Skeletal muscle cell (primary cell): ENCODE data around the gene KNSTRN.

ENCODE experiments used
- DNase-seq: peaks from one replicate; pipeline ENCODE4 v3.0.0-alpha.2; 2010; ENCODE audit warnings: low read depth
- H3K4me3 ChIP-seq: 2 replicates; pipeline ENCODE4 v1.5.1; 2011; ENCODE audit warnings: low read depth, mild to moderate bottlenecking, control low read depth, low read length, moderate library complexity

The KNSTRN gene

DNA sequence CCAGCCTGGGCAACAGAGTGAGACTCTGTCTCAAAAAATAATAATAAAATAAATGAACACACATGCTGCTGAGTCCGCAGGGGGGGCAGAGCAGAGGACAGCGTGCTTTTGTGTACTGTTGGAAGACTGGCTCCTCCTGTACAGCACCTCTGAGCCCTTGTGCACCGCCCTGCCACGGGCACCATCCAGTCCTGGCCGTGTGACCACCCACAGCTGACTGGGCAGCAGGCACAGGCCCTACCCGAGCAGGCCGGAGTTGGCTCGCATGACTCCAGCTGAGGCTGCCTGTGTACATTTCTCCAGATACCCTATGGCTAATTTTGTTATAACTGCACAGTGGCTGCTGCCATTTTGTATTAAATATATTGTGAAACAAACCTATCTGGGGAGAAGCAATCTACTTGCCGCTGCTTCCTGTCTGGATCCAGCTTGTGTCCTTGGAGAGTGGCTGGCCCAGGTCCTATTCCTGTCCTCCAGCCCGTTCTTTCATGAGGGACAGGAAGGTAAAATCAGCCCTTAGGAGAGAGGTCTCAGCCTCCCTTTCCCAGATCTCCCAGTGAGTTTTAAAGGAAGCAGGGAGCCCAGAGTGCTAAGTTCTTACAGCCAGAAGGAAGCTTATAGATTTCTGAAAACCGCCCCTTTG, 37.7 kb downstream of the KNSTRN start:
- no peak overlapping the region for H3K4me3 ChIP-seq
- DNase-seq: no peak

DNA sequence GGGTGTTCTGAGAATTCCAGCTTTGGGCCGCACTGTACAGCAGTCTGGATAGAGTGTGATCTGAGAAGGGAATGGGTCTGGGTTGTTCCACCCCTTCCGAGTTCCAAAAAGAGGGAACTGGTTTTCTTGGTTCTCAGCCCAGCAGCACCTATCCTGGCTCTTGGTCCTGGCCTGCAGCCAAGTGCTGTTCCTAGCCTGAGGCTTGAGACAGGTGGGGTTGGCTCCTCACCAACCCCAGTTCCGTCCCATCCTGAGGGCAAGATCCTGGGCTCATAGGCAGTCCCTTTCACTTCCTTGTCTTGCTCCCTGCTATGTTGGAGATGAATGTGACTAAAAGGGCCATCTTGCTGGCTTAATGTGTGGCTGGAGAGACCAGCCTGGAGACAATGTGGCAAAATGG, 38.3 kb downstream of the KNSTRN start:
- no peak for DNase-seq
- H3K4me3 ChIP-seq: no peak overlapping the region

- H3K4me3 ChIP-seq: peak overlapping the region; percentile 15
- no peak for DNase-seq
Observed at GRCh38 chr15:40421246-40422157, 39.0 kb downstream of the KNSTRN start.

- DNase-seq: no peak
- H3K4me3 ChIP-seq: no peak overlapping the region
Observed at GRCh38 chr15:40424483-40425115, 42.1 kb downstream of the KNSTRN start.

DNA sequence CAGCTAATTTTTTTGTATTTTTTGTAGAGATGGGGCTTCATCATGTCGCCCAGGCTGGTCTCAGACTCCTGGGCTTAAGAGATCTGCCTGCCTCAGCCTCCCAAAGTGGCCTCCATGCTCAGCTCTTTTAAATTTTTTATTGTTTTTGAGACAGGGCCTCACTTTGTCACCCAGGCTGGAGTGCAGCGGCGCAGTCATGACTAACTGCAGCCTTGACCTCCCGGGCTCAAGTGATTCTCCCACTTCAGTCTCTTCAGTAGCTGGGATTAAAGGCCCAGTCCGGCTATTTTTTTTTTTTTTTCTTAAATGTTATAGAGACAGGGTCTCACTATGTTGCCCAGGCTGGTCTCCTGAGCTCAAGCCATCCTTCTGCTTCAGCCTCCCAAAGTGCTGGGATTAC, 43.2 kb downstream of the KNSTRN start:
- H3K4me3 ChIP-seq: no peak overlapping the region
- DNase-seq: no peak

DNA sequence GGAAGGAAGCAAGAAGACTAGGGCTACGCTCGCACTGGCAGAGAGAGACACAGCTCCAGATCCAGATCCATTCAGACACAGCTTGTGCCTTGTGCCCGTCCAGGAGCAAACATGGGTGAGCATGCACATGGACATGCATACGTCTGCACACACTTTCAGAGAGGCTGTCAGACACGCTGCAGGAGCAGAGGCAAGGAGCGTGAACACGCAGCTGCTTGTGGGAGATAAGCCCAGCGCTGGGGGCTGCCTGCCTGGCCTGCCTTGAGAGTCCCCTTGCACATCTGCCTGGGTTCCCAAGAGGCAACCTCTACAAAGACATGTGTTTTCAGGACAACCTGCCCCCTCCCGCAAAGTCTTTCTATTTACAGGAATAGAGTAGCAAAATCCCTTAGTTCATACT, 44.7 kb downstream of the KNSTRN start:
- no peak overlapping the region for H3K4me3 ChIP-seq

DNA sequence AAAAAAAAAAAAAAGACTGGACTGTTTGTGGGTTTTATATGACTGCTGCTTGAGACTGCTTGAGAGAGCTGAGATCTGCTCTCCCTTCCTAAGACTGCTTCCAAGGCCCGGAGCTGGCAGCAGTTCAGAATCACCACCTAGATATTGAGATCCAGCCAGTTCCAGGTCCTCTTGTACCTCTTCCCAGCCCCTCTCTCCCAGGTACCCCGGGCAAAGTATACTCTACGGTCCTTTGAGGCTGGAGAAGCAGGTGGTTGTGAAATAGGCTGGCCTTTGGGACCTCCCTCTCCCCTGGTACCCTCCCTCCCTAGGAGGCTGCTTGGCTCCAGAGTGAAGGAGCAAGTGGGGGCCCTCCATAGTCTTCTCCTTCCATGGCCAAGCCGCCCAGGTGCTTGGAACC, 45.7 kb downstream of the KNSTRN start:
- H3K4me3 ChIP-seq: no peak overlapping the region
- DNase-seq: no peak

More for the DNA sequence above, 44.7 kb downstream of the KNSTRN start:
- no peak for DNase-seq

GRCh38 chr15:40429068-40429710, 46.7 kb downstream of the KNSTRN start:
- no peak for DNase-seq
- H3K4me3 ChIP-seq: no peak overlapping the region

GRCh38 chr15:40430271-40430805, 47.8 kb downstream of the KNSTRN start:
- H3K4me3 ChIP-seq: no peak overlapping the region
- DNase-seq: no peak

DNA sequence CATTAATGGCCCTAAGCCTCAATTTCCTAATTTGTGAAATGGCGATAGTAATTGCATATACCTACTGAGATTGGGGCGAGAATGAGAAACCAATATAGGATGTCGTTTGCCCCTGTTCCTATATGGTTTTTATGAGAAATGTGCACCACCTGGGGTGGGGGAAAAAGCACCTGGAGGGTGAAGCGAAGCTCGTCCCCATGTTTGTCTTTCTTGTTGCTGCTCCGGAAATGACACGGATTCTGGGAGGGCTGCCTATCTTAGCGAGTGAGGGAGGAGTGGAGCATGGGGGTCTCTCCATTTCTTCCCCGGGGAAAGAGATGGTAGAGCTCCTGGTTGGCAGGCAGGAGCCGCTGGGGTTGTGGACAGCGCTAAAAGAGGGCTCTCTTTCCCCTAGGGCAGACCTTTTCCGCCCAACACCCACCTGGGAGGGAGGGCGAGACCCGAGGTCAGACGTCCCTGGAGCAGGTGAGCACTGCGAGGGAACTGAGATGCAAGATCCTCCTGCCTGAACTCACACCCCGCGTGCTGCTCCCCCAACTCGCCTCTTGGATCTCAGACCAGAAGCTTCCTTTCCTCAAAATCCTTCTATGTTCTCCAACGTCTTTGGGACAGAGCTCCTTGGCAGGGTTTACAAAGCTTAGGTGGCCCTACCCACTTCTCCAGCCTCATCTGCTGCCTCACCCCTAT, 52.6 kb downstream of the KNSTRN start:
- H3K4me3 ChIP-seq: no peak overlapping the region
- DNase-seq: no peak

GRCh38 chr15:40435710-40436089, 53.2 kb downstream of the KNSTRN start:
- peak overlapping the region; percentile 45 for H3K4me3 ChIP-seq
- no peak for DNase-seq

DNA sequence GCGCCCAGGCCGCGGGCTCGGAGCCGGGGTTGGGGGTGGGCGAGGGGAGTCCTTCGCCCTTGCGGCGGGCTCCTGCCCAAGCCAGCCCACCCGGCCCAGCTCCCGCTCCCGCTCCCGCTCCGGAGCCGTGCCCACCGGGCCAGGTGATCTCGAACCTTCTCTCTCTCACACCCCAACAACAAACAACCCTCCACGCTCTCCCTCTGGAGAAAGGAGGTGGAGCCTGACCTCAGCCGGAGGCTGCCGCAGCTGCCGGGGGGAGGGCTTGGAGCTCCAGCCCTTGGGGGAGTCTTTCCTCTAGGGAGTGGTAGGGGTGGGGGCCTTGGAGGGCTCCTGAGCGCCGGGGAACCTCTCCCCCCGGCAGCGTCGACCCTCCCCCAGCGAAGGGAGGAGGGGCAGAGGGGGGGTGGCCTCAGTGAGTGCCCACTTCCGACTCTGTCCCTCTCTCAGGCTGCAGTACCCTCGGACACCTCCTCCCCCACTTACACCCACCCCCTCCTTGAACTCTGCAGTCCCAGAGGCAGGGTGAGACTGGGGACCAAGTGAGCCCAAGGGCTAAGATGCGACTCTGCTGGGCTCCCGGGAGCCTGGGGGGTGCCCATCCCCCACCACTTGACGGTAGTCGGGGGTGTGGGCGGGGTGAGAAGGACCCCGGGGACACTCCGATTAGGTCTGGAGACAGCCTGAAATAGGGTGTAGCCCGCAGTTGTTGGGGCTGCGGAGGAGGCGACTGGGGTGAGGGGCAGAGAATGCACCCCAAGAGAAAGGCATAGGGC, 53.8 kb downstream of the KNSTRN start:
- DNase-seq: no peak
- H3K4me3 ChIP-seq: peak overlapping the region; percentile 45

DNA sequence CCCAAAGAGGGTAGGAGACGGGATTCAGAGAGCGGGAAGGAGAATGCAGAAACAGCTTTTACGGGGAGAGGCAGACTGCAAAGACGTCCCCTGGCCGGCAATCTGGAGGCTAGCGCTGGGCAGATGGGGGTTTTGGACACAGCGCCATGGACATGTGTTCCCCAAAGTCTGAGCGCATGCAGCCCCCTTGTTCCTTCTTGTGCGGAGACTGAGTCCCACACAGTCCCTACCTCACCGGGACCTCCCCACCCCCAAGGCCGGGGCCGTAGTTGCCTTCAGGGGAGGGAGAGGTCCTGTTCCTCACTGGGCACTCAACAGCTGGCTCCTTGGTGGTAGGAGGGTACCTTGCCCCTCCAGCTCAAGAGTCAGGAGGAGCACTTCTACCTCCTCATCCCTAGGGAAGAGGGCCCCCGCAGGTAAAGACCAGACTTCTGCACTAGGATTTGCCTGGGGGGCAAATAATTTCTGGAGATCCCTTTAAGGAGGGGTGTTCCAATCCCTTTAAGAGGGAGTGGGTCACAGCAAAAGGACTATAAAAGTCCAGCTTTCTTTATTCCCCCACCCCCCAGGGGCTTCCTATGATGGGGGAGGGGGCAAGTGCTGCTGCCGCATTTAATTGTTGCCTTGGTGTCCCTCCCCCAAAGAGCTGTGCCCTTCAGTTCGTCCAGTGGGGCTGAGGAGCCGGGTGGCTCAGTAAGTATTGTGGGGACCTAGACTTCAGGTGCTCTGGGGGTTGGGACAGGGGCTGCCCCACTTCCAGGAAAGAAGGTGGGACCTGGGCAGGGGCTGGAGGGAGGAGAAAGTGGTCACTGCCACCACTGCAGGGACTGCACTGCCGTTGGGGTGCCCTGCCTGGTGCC, 54.6 kb downstream of the KNSTRN start:
- no peak for DNase-seq
- H3K4me3 ChIP-seq: peak overlapping the region; percentile 45

GRCh38 chr15:40437752-40438687, 55.5 kb downstream of the KNSTRN start:
- DNase-seq: no peak

DNA sequence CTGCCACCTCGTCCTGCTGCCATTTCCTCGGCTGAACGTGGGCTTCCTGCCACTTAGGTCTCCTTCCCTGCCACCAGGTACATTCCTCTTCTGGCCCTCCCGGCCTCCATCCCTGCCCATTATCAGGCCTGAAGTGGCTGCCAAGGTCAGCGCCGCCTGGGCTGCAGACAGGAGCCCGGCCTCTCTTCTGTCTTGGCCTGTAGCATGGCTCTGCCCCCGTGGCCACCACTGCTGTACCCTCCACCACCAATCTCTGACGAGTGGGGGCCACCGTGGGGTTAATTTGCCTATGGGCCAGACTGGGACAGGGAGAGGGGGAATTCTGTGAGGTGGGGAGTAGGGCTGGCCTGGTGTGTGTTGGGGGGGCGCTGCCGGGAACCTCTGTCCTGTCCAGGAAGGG, 56.2 kb downstream of the KNSTRN start:
- H3K4me3 ChIP-seq: no peak overlapping the region
- DNase-seq: no peak

More at GRCh38 chr15:40437752-40438687, 55.5 kb downstream of the KNSTRN start:
- H3K4me3 ChIP-seq: no peak overlapping the region

DNA sequence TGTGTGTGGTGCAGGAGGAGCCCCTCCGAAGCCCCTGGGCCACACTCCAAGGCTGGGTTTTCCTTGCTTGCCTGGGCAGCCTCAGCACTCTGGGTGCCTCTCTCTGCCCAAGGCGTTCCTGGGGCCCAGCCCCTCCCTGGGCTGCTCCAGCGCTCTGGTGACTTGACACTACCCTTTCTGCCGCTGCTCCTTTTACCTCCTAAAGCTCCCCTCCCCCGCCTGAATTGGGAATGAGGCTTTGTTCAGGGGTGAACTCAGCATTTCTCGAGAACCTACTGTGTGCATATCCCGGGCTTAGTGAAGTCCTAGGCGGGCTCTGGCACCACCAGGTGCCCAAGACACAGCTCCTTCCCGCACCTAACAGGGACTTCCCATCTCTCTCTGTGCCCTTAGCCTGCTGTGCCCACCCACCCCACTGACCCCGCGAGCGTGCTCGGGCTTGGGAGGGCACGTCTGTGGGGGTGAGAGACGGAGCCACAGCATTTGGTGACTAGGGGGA, 57.0 kb downstream of the KNSTRN start:
- peak overlapping the region; percentile 66 for H3K4me3 ChIP-seq
- no peak for DNase-seq
